GM12873 (cell line): Measurements from ENCODE around the gene SUSD3.

Source experiments
- CTCF ChIP-seq: IDR thresholded peaks from 2 replicates; pipeline ENCODE4 v1.5.1; 2012; ENCODE audit warnings: low read depth, mild to moderate bottlenecking, moderate library complexity, low read length, control low read depth; ENCODE audit not compliant: insufficient read depth; ENCODE audit errors: missing control alignments

SUSD3 gene

GRCh38 chr9:93031629-93032430 is 26.7 kb upstream of the SUSD3 start:
- TF ChIP-seq CTCF: no peak

GRCh38 chr9:93032545-93032944 is 26.0 kb upstream of the SUSD3 start:
- no peak for TF ChIP-seq CTCF

- TF ChIP-seq CTCF: no peak
These were observed 25.0 kb upstream of the SUSD3 start for GRCh38 chr9:93033531-93033930.

- no peak for TF ChIP-seq CTCF
These were observed 23.3 kb upstream of the SUSD3 start for GRCh38 chr9:93035106-93035660.

- TF ChIP-seq CTCF: no peak
These were observed 22.6 kb upstream of the SUSD3 start for GRCh38 chr9:93035821-93036351.

GRCh38 chr9:93036887-93037475 is 21.5 kb upstream of the SUSD3 start:
- TF ChIP-seq CTCF: peak; percentile 35

- no peak for TF ChIP-seq CTCF
These were observed 21.0 kb upstream of the SUSD3 start for GRCh38 chr9:93037476-93037971.
